Measurements from ENCODE around the gene CEP76. TPM values are rescaled to one million over a fixed set of nuclear protein-coding genes. Genes with fewer than 3 reads are reported as not detected.

CEP76 gene
- total RNA-seq, 1 experiment from 2014 or later: 22.3 TPM

DNA sequence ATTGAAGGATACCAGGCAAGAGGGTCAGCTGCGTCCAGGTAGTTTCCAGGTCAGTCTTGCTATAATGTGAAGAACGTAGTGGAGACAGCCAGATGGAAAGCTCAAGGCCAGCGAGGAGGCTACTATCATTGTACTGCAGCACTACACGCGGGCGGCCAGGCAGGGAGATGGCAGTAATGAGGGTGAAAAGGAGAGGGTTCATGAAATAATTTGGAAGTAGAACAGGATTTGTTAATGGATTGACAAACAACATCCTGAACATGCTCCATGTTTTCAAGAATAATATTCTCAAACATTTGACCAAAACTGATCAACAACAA is 61.7 kb downstream of the CEP76 start:
- BruUV-seq (replicated peaks): no TSS peak
- Histone ChIP-seq H3K27me3 (replicated peaks; ENCODE audit: insufficient read depth, low read depth, low read length, poor library complexity) (no peaks in the 10 kb centered on the region), H3K4me3 (ENCODE audit: low read depth, low read length, poor library complexity, severe bottlenecking) (no peak overlapping the region), H3K4me1 (ENCODE audit: insufficient read depth, low read length, poor library complexity, severe bottlenecking) (no peaks in the 10 kb centered on the region), H3K9me3 (ENCODE audit: low read depth, low read length, poor library complexity, severe bottlenecking) (no peaks in the 10 kb centered on the region), H3K36me3 (ENCODE audit: insufficient read depth, low read length, poor library complexity, severe bottlenecking) (no peaks in the 10 kb centered on the region), H3K27ac (ENCODE audit: low read depth, low read length, poor library complexity, severe bottlenecking) (no peak overlapping the region)
- no peak for DNase-seq (ENCODE audit: low spot score)
- ChIA-PET CTCF (no interaction called here), POLR2A (ENCODE audit: low non-redundant PET) (no interaction called here)
- TF ChIP-seq, protein P1, sequence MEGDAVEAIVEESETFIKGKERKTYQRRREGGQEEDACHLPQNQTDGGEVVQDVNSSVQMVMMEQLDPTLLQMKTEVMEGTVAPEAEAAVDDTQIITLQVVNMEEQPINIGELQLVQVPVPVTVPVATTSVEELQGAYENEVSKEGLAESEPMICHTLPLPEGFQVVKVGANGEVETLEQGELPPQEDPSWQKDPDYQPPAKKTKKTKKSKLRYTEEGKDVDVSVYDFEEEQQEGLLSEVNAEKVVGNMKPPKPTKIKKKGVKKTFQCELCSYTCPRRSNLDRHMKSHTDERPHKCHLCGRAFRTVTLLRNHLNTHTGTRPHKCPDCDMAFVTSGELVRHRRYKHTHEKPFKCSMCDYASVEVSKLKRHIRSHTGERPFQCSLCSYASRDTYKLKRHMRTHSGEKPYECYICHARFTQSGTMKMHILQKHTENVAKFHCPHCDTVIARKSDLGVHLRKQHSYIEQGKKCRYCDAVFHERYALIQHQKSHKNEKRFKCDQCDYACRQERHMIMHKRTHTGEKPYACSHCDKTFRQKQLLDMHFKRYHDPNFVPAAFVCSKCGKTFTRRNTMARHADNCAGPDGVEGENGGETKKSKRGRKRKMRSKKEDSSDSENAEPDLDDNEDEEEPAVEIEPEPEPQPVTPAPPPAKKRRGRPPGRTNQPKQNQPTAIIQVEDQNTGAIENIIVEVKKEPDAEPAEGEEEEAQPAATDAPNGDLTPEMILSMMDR (conservative IDR thresholded peaks at IDR 0.05; ENCODE audit: low read depth, low read length): no peak
- TF ChIP-seq EZH2 (IDR thresholded peaks at IDR 0.05; ENCODE audit: borderline replicate concordance, low read depth, low read length, poor library complexity, severe bottlenecking): no peak
- intact Hi-C loops (cut with micrococcal nuclease; ENCODE audit: unreplicated experiment): no loop called here

DNA sequence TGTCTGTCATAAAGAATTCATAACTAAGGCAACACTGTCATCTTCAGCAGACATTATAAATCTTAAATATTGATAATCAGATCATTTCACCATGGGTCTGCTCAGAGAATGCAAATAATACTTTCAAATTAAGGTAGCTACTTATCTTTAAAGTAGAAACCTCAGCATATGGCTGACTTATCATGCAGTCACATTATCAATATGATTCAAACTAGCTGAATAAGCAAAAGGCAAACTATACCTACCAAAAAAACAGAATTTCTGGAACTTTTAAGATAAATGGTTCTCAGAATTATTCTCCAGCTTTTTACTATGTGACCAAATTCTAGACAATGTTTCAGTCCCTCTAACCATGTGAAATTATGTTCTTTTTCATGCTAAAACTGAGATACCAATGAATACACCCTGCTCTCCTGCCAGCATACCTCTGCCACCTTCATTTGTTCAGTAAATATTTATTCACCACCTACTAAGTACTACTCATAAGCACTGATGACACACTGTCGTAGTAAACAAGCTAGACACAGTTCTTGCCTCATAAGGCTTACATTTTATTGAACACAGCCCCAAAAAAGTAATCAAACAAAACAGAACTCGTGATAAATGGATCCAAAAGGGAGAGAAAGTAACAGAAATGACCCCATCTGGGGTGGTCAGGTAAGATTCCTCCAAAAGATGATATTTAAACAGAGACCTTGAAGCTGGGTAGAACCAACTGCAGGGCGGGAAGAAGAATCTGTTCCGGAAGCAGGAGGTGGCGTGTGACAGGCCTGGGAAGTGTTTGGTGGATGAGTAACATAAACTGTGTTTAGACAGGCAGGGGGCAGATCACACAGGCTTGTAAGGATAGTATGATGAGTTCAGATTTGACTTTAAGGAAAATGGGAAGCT is 62.3 kb downstream of the CEP76 start:
- Histone ChIP-seq H3K27ac (ENCODE audit: low read depth, low read length, poor library complexity, severe bottlenecking) (no peak overlapping the region), H3K4me3 (ENCODE audit: low read depth, low read length, poor library complexity, severe bottlenecking) (no peak overlapping the region), H3K9me3 (ENCODE audit: low read depth, low read length, poor library complexity, severe bottlenecking) (no peaks in the 10 kb centered on the region), H3K36me3 (ENCODE audit: insufficient read depth, low read length, poor library complexity, severe bottlenecking) (no peaks in the 10 kb centered on the region), H3K4me1 (ENCODE audit: insufficient read depth, low read length, poor library complexity, severe bottlenecking) (no peaks in the 10 kb centered on the region), H3K27me3 (replicated peaks; ENCODE audit: insufficient read depth, low read depth, low read length, poor library complexity) (no peaks in the 10 kb centered on the region)
- TF ChIP-seq EZH2 (IDR thresholded peaks at IDR 0.05; ENCODE audit: borderline replicate concordance, low read depth, low read length, poor library complexity, severe bottlenecking): no peak
- intact Hi-C loops (cut with micrococcal nuclease; ENCODE audit: unreplicated experiment): no loop called here
- no TSS peak for BruUV-seq (replicated peaks)
- POLR2A ChIA-PET (ENCODE audit: low non-redundant PET): no interaction called here
- no peak for DNase-seq (ENCODE audit: low spot score)
- CTCF ChIA-PET: no interaction called here

DNA sequence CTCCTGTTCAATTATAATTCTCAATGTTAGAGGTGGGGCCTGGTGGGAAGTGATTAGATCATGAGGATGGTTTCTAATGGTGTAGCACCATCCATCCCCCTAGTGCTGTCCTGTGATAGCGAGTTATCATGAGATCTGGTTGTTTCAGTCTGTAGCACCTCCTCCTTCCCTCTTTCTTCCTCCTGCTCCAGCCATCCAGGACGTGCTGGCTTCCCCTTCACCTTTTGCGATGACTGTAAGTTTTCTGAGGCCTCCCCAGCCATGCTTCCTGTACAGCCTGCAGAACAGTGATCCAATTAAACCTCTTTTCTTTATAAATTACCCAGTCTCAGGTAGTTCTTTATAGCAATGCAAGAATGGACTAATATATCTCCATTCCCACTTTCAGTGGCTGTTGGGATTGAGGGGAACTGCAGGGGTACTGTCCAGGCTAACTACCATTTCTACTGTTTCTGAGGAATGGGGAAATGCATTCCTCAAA is 63.8 kb downstream of the CEP76 start:
- TF ChIP-seq EZH2 (IDR thresholded peaks at IDR 0.05; ENCODE audit: borderline replicate concordance, low read depth, low read length, poor library complexity, severe bottlenecking): no peak
- TF ChIP-seq, protein P1 (conservative IDR thresholded peaks at IDR 0.05; ENCODE audit: low read depth, low read length): no peak
- no peak for DNase-seq (ENCODE audit: low spot score)
- BruUV-seq (replicated peaks): no TSS peak
- CTCF ChIA-PET: no interaction called here
- H3K9me3 ChIP-seq (ENCODE audit: low read depth, low read length, poor library complexity, severe bottlenecking): no peaks in the 10 kb centered on the region
- H3K4me1 ChIP-seq (ENCODE audit: insufficient read depth, low read length, poor library complexity, severe bottlenecking): no peaks in the 10 kb centered on the region
- no peak overlapping the region for H3K27ac ChIP-seq (ENCODE audit: low read depth, low read length, poor library complexity, severe bottlenecking)
- H3K27me3 ChIP-seq (replicated peaks; ENCODE audit: insufficient read depth, low read depth, low read length, poor library complexity): no peaks in the 10 kb centered on the region
- no peak overlapping the region for H3K4me3 ChIP-seq (ENCODE audit: low read depth, low read length, poor library complexity, severe bottlenecking)
- POLR2A ChIA-PET (ENCODE audit: low non-redundant PET): no interaction called here
- intact Hi-C loops (cut with micrococcal nuclease; ENCODE audit: unreplicated experiment): no loop called here
- no peaks in the 10 kb centered on the region for H3K36me3 ChIP-seq (ENCODE audit: insufficient read depth, low read length, poor library complexity, severe bottlenecking)
